Trophoblast cell (in vitro differentiated cells and primary cell): ENCODE results near the gene A3GALT2.

ENCODE experiments used
- DNase-seq, 2 donors: peaks; one replicate each; pipeline ENCODE4 v3.0.0-alpha.2; 2016
- H2AFZ ChIP-seq: 2 replicates; pipeline ENCODE4 v1.6.1; 2013; ENCODE audit warnings: low read length, moderate library complexity, mild to moderate bottlenecking; ENCODE audit not compliant: insufficient read depth, poor library complexity
- H2AK5ac ChIP-seq: 2 replicates; pipeline ENCODE4 v1.6.1; 2013; ENCODE audit warnings: mild to moderate bottlenecking, low read length
- H2BK120ac ChIP-seq: 2 replicates; pipeline ENCODE4 v1.6.1; 2013; ENCODE audit warnings: low read length, mild to moderate bottlenecking, moderate library complexity; ENCODE audit not compliant: insufficient read depth, poor library complexity
- H2BK12ac ChIP-seq: 2 replicates; pipeline ENCODE4 v1.6.1; 2013; ENCODE audit warnings: mild to moderate bottlenecking, low read length, moderate library complexity
- H2BK5ac ChIP-seq: 2 replicates; pipeline ENCODE4 v1.6.1; 2013; ENCODE audit warnings: low read length, low read depth, moderate library complexity, mild to moderate bottlenecking; ENCODE audit not compliant: poor library complexity
- H3K14ac ChIP-seq: 2 replicates; pipeline ENCODE4 v1.6.1; 2013; ENCODE audit warnings: mild to moderate bottlenecking, low read length
- H3K18ac ChIP-seq: 2 replicates; pipeline ENCODE4 v1.6.1; 2013; ENCODE audit warnings: mild to moderate bottlenecking, low read length
- H3K23ac ChIP-seq: 2 replicates; pipeline ENCODE4 v1.6.1; 2013; ENCODE audit warnings: low read length
- H3K27ac ChIP-seq: 2 replicates; pipeline ENCODE4 v1.5.1; 2013; ENCODE audit warnings: low read depth, mild to moderate bottlenecking, inconsistent platforms, low read length, moderate library complexity
- H3K27me3 ChIP-seq: 2 replicates; pipeline ENCODE4 v1.6.1; 2013; ENCODE audit warnings: inconsistent platforms, mild to moderate bottlenecking, low read length, moderate library complexity; ENCODE audit not compliant: insufficient read depth
- H3K36me3 ChIP-seq, 2 experiments: 1 replicate in 1 of 2; 2 replicates in 1 of 2; pipeline ENCODE4 v1.6.1; 2013; ENCODE audit warnings: low read length in 2 of 2, mild to moderate bottlenecking in 2 of 2, moderate library complexity in 1 of 2; ENCODE audit not compliant: insufficient read depth in 2 of 2, control insufficient read depth in 1 of 2
- H3K4ac ChIP-seq: 2 replicates; pipeline ENCODE4 v1.6.1; 2013; ENCODE audit warnings: low read depth, mild to moderate bottlenecking, low read length, moderate library complexity
- H3K4me1 ChIP-seq, 2 experiments: 1 replicate in 1 of 2; 2 replicates in 1 of 2; pipeline ENCODE4 v1.6.1; 2013; ENCODE audit warnings: low read length in 2 of 2, mild to moderate bottlenecking in 2 of 2, moderate library complexity in 1 of 2; ENCODE audit not compliant: insufficient read depth in 2 of 2, control insufficient read depth in 1 of 2
- H3K4me2 ChIP-seq: 2 replicates; pipeline ENCODE4 v1.6.1; 2013; ENCODE audit warnings: inconsistent platforms, mild to moderate bottlenecking, low read length, moderate library complexity
- H3K4me3 ChIP-seq: 2 replicates; pipeline ENCODE4 v1.5.1; 2013; ENCODE audit warnings: mild to moderate bottlenecking, low read depth, low read length, inconsistent platforms
- H3K79me1 ChIP-seq: one replicate; pipeline ENCODE4 v1.6.1; 2013; ENCODE audit warnings: low read length
- H3K79me2 ChIP-seq: 2 replicates; pipeline ENCODE4 v1.6.1; 2013; ENCODE audit warnings: low read length, mild to moderate bottlenecking; ENCODE audit not compliant: control insufficient read depth, insufficient read depth, poor library complexity
- H3K9ac ChIP-seq: 2 replicates; pipeline ENCODE4 v1.6.1; 2013; ENCODE audit warnings: mild to moderate bottlenecking, low read length
- H3K9me3 ChIP-seq: 2 replicates; pipeline ENCODE4 v1.6.1; 2013; ENCODE audit warnings: low read depth, mild to moderate bottlenecking, control low read depth, inconsistent platforms, low read length; ENCODE audit not compliant: insufficient read depth
- H4K12ac ChIP-seq: 2 replicates; pipeline ENCODE4 v1.6.1; 2013; ENCODE audit warnings: low read depth, mild to moderate bottlenecking, low read length, moderate library complexity
- H4K8ac ChIP-seq: 2 replicates; pipeline ENCODE4 v1.6.1; 2013; ENCODE audit warnings: low read depth, mild to moderate bottlenecking, low read length, moderate library complexity
- H4K91ac ChIP-seq: one replicate; pipeline ENCODE4 v1.6.1; 2013; ENCODE audit warnings: low read depth, mild to moderate bottlenecking, low read length, moderate library complexity
- WGBS: extraction: QIAGEN DNeasy Blood & Tissue Kit; methylation state at CpG from one replicate; pipeline ENCODE4 v1.1.7; 2013; ENCODE audit warnings: missing lambda C conversion rate; ENCODE audit not compliant: insufficient read length, insufficient coverage; ENCODE audit errors: extremely low coverage; 5-methylcytosine and 5-hydroxymethylcytosine counted together

A3GALT2 gene

GRCh38 chr1:33306653-33307493, 14.0 kb downstream of the A3GALT2 start:
- no peaks in the 10 kb centered on the region for H3K79me2 ChIP-seq
- H3K4me2 ChIP-seq = peak overlapping the region; percentile 37
- H2BK120ac ChIP-seq = no peak overlapping the region
- peaks cover 7% of the 10 kb centered on the region for H3K27me3 ChIP-seq
- H3K27ac ChIP-seq = no peak overlapping the region
- peaks cover 6 to 12% of the 10 kb centered on the region in 2 experiments for H3K4me1 ChIP-seq
- H2AK5ac ChIP-seq = no peak overlapping the region
- H4K91ac ChIP-seq = no peak overlapping the region
- peak overlapping the region; percentile 53 for H3K4me3 ChIP-seq
- no CpG with 5 or more reads among the region's 113 CpGs for WGBS
- no peak overlapping the region for H3K4ac ChIP-seq
- DNase-seq = peak in 1 of 2 donors; percentile 53
- no peak overlapping the region for H2AFZ ChIP-seq
- H3K9ac ChIP-seq = no peak overlapping the region
- peaks cover 2% of the 10 kb centered on the region for H3K79me1 ChIP-seq
- H3K18ac ChIP-seq = no peak overlapping the region
- H4K8ac ChIP-seq = no peak overlapping the region
- H4K12ac ChIP-seq = no peak overlapping the region
- H3K36me3 ChIP-seq = no peaks in the 10 kb centered on the region
- H3K23ac ChIP-seq = no peak overlapping the region
- no peak overlapping the region for H3K14ac ChIP-seq
- no peak overlapping the region for H2BK5ac ChIP-seq
- peaks cover 4% of the 10 kb centered on the region for H3K9me3 ChIP-seq
- H2BK12ac ChIP-seq = no peak overlapping the region

GRCh38 chr1:33305816-33306652, 14.9 kb downstream of the A3GALT2 start:
- Histone ChIP-seq H2BK12ac (no peak overlapping the region), H3K4me3 (no peak overlapping the region), H3K9me3 (peaks cover 4% of the 10 kb centered on the region), H4K8ac (no peak overlapping the region), H3K9ac (no peak overlapping the region), H3K4me1 (peaks cover 6 to 12% of the 10 kb centered on the region in 2 experiments), H3K79me2 (no peaks in the 10 kb centered on the region), H3K18ac (no peak overlapping the region), H2BK120ac (peak overlapping the region; percentile 30), H4K12ac (no peak overlapping the region), H3K79me1 (peaks cover 2% of the 10 kb centered on the region), H3K14ac (no peak overlapping the region), H3K4me2 (peak overlapping the region; percentile 37), H4K91ac (no peak overlapping the region), H2AK5ac (no peak overlapping the region), H3K23ac (no peak overlapping the region), H2AFZ (no peak overlapping the region), H3K4ac (no peak overlapping the region), H2BK5ac (no peak overlapping the region), H3K36me3 (no peaks in the 10 kb centered on the region), H3K27me3 (peaks cover 7% of the 10 kb centered on the region), H3K27ac (no peak overlapping the region)
- WGBS = no CpG with 5 or more reads among the region's 20 CpGs
- peak in 1 of 2 donors; percentile 14 for DNase-seq

DNA sequence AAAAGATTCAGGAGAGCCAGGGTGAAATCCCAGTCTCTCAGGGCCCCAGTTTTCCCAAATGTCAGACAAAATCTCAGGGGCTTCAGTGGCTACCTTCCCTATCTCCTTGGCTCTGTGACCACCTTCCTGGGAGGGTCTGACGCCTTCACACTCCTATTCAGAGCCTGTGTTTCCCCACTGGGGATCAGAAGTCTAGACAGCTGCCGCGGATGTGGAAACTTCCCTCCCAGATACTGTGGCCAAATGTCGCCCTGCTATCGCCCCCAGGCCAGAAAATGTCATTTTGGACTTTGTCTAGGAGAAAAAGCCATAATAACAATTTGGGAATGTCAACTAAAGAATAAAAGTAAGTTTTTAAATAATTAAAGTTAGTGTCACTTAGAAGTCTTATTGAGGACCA, 15.9 kb downstream of the A3GALT2 start:
- no peak overlapping the region for H4K8ac ChIP-seq
- H3K4me3 ChIP-seq = no peak overlapping the region
- H3K27ac ChIP-seq = no peak overlapping the region
- H4K12ac ChIP-seq = no peak overlapping the region
- no peak overlapping the region for H2BK120ac ChIP-seq
- H3K4me2 ChIP-seq = no peak overlapping the region
- H2BK5ac ChIP-seq = no peak overlapping the region
- no peak for DNase-seq
- WGBS = no CpG with 5 or more reads among the region's 5 CpGs
- no peak overlapping the region for H3K9ac ChIP-seq
- H4K91ac ChIP-seq = no peak overlapping the region
- H3K79me2 ChIP-seq = no peaks in the 10 kb centered on the region
- peaks cover 6 to 15% of the 10 kb centered on the region in 2 experiments for H3K4me1 ChIP-seq
- H3K79me1 ChIP-seq = peaks cover 2% of the 10 kb centered on the region
- peaks cover 7% of the 10 kb centered on the region for H3K27me3 ChIP-seq
- H3K36me3 ChIP-seq = peaks cover 0 to 2% of the 10 kb centered on the region in 2 experiments
- no peak overlapping the region for H2AK5ac ChIP-seq
- no peak overlapping the region for H2BK12ac ChIP-seq
- no peak overlapping the region for H3K4ac ChIP-seq
- H3K14ac ChIP-seq = no peak overlapping the region
- peaks cover 4% of the 10 kb centered on the region for H3K9me3 ChIP-seq
- no peak overlapping the region for H2AFZ ChIP-seq
- H3K18ac ChIP-seq = no peak overlapping the region
- H3K23ac ChIP-seq = no peak overlapping the region

DNA sequence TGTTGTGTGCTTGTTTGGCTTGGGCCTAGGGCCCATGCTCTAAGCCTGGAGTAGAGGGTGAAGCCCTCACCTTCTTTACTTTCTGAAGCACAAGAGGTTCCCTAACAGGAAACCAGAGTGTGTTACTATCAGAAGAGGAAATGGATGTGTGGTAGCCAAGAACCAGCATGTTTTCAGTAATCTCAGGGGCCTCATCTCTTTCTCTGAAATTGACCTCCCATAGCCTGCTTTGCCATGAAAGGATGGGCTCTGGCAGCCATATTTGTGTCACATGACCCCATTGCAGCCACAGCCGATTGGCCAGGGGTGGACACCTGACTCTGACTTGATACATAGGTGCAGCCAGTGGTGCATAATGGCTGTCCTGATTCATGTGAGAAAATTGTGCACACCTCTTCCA, 18.6 kb downstream of the A3GALT2 start:
- WGBS = no CpG with 5 or more reads among the region's 1 CpG
- H3K4ac ChIP-seq = no peak overlapping the region
- H3K27ac ChIP-seq = no peak overlapping the region

More for the DNA sequence above, 18.6 kb downstream of the A3GALT2 start:
- H4K91ac ChIP-seq = no peak overlapping the region
- H4K8ac ChIP-seq = no peak overlapping the region
- peaks cover 6 to 15% of the 10 kb centered on the region in 2 experiments for H3K4me1 ChIP-seq
- H3K23ac ChIP-seq = no peak overlapping the region
- no peak overlapping the region for H4K12ac ChIP-seq
- H3K9ac ChIP-seq = no peak overlapping the region
- H3K4me3 ChIP-seq = no peak overlapping the region
- no peak overlapping the region for H2BK120ac ChIP-seq
- H3K36me3 ChIP-seq = peaks cover 21% of the 10 kb centered on the region in 2 experiments
- no peak overlapping the region for H2BK12ac ChIP-seq
- no peak overlapping the region for H3K4me2 ChIP-seq
- H3K14ac ChIP-seq = no peak overlapping the region
- H3K18ac ChIP-seq = no peak overlapping the region
- no peak overlapping the region for H2AFZ ChIP-seq
- peaks cover 7% of the 10 kb centered on the region for H3K27me3 ChIP-seq
- no peak for DNase-seq
- peaks cover 4% of the 10 kb centered on the region for H3K9me3 ChIP-seq
- H2BK5ac ChIP-seq = no peak overlapping the region
- H3K79me2 ChIP-seq = no peaks in the 10 kb centered on the region
- peaks cover 2% of the 10 kb centered on the region for H3K79me1 ChIP-seq
- H2AK5ac ChIP-seq = no peak overlapping the region
